ENCODE data around the gene AGAP3. TPM values are rescaled to one million over a fixed set of nuclear protein-coding genes. Genes with fewer than 3 reads are reported as not detected.

Gene AGAP3
- total RNA-seq, 2 experiments from 2014 or later = 41.2 to 48.5 TPM

Other genes starting within 250 kb of the AGAP3 start
- gene AOC1, start 234.0 kb upstream of the AGAP3 start, total RNA-seq = not detected
- under 1 TPM; 0.11 to 0.13 TPM for gene KCNH2, start 108.2 kb upstream of the AGAP3 start, total RNA-seq
- gene NOS3, start 95.5 kb upstream of the AGAP3 start, total RNA-seq = 1 to 10 TPM; 9.1 to 9.7 TPM
- gene ATG9B, start 62.0 kb upstream of the AGAP3 start, total RNA-seq = 1 to 10 TPM; 6.3 to 7.7 TPM
- 10 to 100 TPM; 55.8 to 56.4 TPM for gene ABCB8, start 58.0 kb upstream of the AGAP3 start, total RNA-seq
- gene ASIC3, start 37.9 kb upstream of the AGAP3 start, total RNA-seq = 1 to 10 TPM; 2.9 to 3.6 TPM
- 10 to 100 TPM; 19.0 to 21.2 TPM for gene CDK5, start 28.6 kb upstream of the AGAP3 start, total RNA-seq
- 100 to 1,000 TPM; 118 to 120 TPM for gene SLC4A2, start 26.9 kb upstream of the AGAP3 start, total RNA-seq
- gene FASTK, start 5.7 kb upstream of the AGAP3 start, total RNA-seq = 10 to 100 TPM; 78.3 to 84.4 TPM
- 10 to 100 TPM; 77.4 to 79.7 TPM for gene TMUB1, start 3.0 kb upstream of the AGAP3 start, total RNA-seq
- not detected for gene GBX1, start 81.2 kb downstream of the AGAP3 start, total RNA-seq
- not detected for gene ASB10, start 100.8 kb downstream of the AGAP3 start, total RNA-seq
- not detected for gene H2BK1, start 124.0 kb downstream of the AGAP3 start, total RNA-seq
- 10 to 100 TPM; 86.5 to 96.8 TPM for gene ABCF2, start 140.7 kb downstream of the AGAP3 start, total RNA-seq
- 10 to 100 TPM; 34.4 to 35.0 TPM for gene CHPF2, start 146.0 kb downstream of the AGAP3 start, total RNA-seq
- 1 to 10 TPM; 1.3 to 2.9 TPM for gene SMARCD3, start 162.2 kb downstream of the AGAP3 start, total RNA-seq